Posterior vena cava (tissue), 2 donors: ENCODE results near the gene PPM1A. TPM values are rescaled to one million over a fixed set of nuclear protein-coding genes. Genes with fewer than 3 reads are reported as not detected.

Experiments
- DNase-seq: peaks from one replicate; pipeline ENCODE4 v3.0.0-alpha.2; 2020; ENCODE audit warnings: low spot score
- intact Hi-C, 2 donors: fragments of 100-400 bp; cut with DNase I; formaldehyde crosslinking; loops; one replicate each; pipeline versions ENCODE4 v1.14.1 to v1.14.2; 2022 to 2023
- total RNA-seq, 2 donors: library from RNA; stranded (reverse); fragmentation: NEBNext Ultra II Directional; extraction: Animal tissue kit (Norgen Biotek cat#: 25700); gene quantifications; one replicate each; pipeline ENCODE4 v1.2.1, GENCODE V29; 2021
- donor health status: DM: yes; HTN: yes; CAD: no.
- donor health status: DM: yes; HTN: yes; CAD: no.

PPM1A gene
- total RNA-seq, 2 donors from 2014 or later = 45.3 to 64.2 TPM

DNA sequence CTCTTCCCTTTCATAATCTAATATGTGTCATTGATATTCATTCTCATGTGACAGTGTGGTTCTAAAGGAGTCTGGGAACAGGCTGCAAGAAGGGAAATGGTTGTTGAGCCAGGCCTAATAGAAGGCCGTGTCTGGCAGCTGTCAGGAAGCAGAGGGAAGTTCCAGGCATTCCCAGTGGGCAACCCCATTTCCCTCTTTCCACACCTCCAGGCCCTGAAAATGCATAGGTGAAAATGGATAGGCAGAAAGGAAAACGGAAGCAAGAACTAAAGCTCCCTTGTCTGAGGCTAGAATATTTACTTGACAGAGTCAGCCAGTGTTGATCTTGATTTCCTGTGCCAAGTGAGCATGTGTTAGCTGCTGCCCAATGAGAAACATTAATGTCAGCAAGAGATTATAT lies 97.7 kb downstream of the PPM1A start:
- intact Hi-C loops = no loop called here

DNA sequence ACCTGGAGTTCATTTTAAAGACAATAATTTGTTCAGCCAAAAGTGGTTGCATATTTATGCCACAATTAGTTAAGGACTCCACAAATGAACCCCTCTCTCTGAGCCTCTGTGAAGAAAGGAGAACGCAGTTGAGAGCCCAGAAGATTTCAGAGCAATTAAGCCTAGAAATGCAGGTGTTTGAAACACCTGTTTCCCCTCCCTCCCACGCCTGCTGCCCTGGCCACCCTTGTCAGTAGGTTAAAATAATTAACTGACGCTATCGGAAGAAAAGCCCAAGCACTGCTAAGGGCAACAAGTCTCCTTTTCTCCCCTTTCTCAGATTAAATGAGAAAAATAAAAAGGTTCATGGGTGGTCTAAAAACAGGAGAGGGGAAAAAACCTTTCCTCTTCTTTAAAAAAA lies 99.2 kb downstream of the PPM1A start:
- DNase-seq = no peak
- intact Hi-C loops = no loop called here

More for the DNA sequence above, 97.7 kb downstream of the PPM1A start:
- no peak for DNase-seq

Other genes starting within 250 kb of the PPM1A start
- 10 to 100 TPM; 42.1 to 47.2 TPM for gene PCNX4, start 157.3 kb upstream of the PPM1A start, total RNA-seq
- gene DHRS7, start 83.8 kb upstream of the PPM1A start, total RNA-seq = 10 to 100 TPM; 58.3 to 63.9 TPM
- under 1 TPM in 1 of 2 donors, not detected in 1; 0.43 TPM for gene C14orf39, start 236.8 kb downstream of the PPM1A start, total RNA-seq